ENCODE measurements around the gene WRNIP1. TPM values are rescaled to one million over a fixed set of nuclear protein-coding genes. Genes with fewer than 3 reads are reported as not detected.

Gene WRNIP1
- total RNA-seq, 1 experiment from 2014 or later, result 38.1 TPM

GRCh38 chr6:2819978-2820377, 54.8 kb downstream of the WRNIP1 start:
- Histone ChIP-seq H3K9ac (ENCODE audit: extremely low read depth, insufficient read length, low read length) (no peak overlapping the region), H3K79me2 (ENCODE audit: insufficient read depth, low read length) (no peaks in the 10 kb centered on the region), H2BK20ac (ENCODE audit: low read depth, low read length, poor library complexity, severe bottlenecking) (no peak overlapping the region), H2BK12ac (ENCODE audit: insufficient read length, low read depth, low read length) (no peak overlapping the region), H4K5ac (ENCODE audit: insufficient read length, low read depth, low read length) (no peak overlapping the region), H3K4me2 (ENCODE audit: insufficient read depth, insufficient read length, low read length) (no peak overlapping the region), H3K79me1 (ENCODE audit: insufficient read depth, low read depth, low read length, poor library complexity, severe bottlenecking) (no peaks in the 10 kb centered on the region), H3K27me3 (ENCODE audit: insufficient read depth, low read length) (no peaks in the 10 kb centered on the region), H2AFZ (ENCODE audit: low read length) (no peak overlapping the region), H3K56ac (ENCODE audit: insufficient read length, low read depth, low read length) (no peak overlapping the region), H3T11ph (ENCODE audit: low read length) (no peak overlapping the region), H2AK5ac (ENCODE audit: insufficient read length, low read length) (no peak overlapping the region), H2BK5ac (ENCODE audit: insufficient read length, low read length) (no peak overlapping the region), H3K4me1 (ENCODE audit: insufficient read depth, low read length) (no peaks in the 10 kb centered on the region), H3K14ac (ENCODE audit: insufficient read depth, low read length) (no peak overlapping the region), H4K20me1 (ENCODE audit: control insufficient read depth, insufficient read depth, insufficient read length) (no peaks in the 10 kb centered on the region), H4K91ac (ENCODE audit: insufficient read length, low read depth, low read length) (no peak overlapping the region), H3K18ac (ENCODE audit: insufficient read length, low read depth, low read length) (no peak overlapping the region), H3K27ac (ENCODE audit: insufficient read length, low read depth, low read length) (no peak overlapping the region), H2BK120ac (ENCODE audit: low read depth, low read length, poor library complexity, severe bottlenecking) (no peak overlapping the region), H2BK15ac (ENCODE audit: low read depth, low read length) (no peak overlapping the region), H4K8ac (replicated peaks; ENCODE audit: insufficient read length, low read depth, low read length) (no peak overlapping the region), H3K23ac (ENCODE audit: insufficient read length, low read depth, low read length) (no peak overlapping the region), H3K23me2 (ENCODE audit: insufficient read length, low read depth, low read length, poor library complexity, severe bottlenecking) (no peaks in the 10 kb centered on the region), H3K4ac (ENCODE audit: low read depth, low read length) (no peak overlapping the region), H3K9me3 (ENCODE audit: control insufficient read depth, low read depth, low read length) (no peaks in the 10 kb centered on the region)
- Mint-ChIP-seq H3K4me3 (no peak overlapping the region), H3K27ac (no peak overlapping the region; a peak in 1 of 7 replicates), H3K9me3 (peaks cover 14 to 15% of the 10 kb centered on the region in 2 experiments), H3K27me3 (ENCODE audit: low read depth) (no peaks in the 10 kb centered on the region; the same call in 1 of the 2 replicates), H3K36me3 (ENCODE audit: insufficient read depth in 1 of 3, low read depth in 3 of 3) (peaks cover 0 to 9% (median 1%) of the 10 kb centered on the region in 3 experiments; a peak in 5 of 7 replicates), H3K4me1 (no peaks in the 10 kb centered on the region)
- no CpG with 5 or more reads among the region's 7 CpGs for WGBS (ENCODE audit: extremely low coverage, insufficient read length, low lambda C conversion rate)
- no peak for TF ChIP-seq CTCF (conservative IDR thresholded peaks at IDR 0.05)
- no peak for DNase-seq
